Stimulated activated CD4-positive, alpha-beta T cell treated with anti-CD3 and anti-CD28 coated beads, TNF-alpha, amount 100 ng/mL, for 48 hours (primary cell): ENCODE results near the gene TLR8.

Experiments used
- DNase-seq, 3 donors: peaks; one replicate each; pipeline ENCODE4 v3.0.0-alpha.2; 2020; ENCODE audit warnings: low read depth in 3 of 3

TLR8 gene

DNA sequence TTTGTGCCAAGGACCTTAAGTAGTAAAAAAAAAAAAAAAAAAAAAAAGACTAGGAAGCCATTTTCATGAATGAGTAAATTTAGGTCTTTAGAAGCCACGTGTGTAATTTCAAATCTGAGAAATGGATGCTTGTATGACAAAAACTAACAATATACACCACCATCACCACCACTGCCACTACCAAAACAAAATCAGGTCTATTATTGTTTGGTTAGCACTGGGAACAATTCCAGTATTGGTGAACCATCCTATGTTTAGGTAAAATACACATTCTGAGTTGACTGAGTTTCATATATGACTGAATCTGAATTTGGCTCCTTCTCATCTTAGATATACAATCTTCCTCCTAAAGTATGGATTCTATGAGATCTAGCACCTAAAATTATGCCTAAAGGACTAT is 59.7 kb downstream of the TLR8 start:
- no peak for DNase-seq

DNA sequence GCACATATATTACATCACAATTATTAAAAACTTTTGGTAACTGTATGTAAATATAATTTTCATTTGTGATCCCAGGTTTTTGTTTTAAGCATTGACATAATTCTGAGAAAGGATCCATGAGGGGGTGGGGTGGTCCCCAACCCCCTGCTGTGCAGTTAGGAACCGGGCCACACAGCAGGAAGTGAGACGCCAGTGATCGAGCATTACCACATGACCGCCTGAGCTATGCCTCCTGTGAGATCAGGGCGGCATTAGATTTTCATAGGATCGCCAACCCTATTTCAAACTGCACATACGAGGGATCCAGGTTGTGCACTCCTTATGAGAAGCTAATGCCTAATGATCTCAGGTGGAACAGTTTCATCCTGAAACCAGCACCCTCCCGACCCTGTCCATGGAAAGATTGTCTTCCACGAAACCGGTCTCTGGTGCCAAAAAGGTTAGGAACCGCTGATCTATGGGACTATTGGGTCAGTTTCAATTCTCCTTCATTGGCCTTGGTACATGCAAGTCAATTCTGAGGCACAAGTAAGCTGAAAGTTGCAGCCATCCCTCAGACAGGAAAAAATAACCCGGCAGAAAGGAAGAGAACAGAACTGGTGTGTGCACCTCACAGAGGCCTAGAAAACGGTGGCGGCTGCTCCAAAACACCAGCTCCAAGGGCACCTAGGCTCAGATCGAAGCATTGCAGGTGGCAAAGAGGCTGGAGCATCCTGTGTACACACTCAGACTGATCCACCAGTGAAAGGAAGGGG is 61.5 kb downstream of the TLR8 start:
- DNase-seq = no peak

- DNase-seq = no peak
Observed at GRCh38 chrX:12970691-12971202, 64.3 kb downstream of the TLR8 start.

DNA sequence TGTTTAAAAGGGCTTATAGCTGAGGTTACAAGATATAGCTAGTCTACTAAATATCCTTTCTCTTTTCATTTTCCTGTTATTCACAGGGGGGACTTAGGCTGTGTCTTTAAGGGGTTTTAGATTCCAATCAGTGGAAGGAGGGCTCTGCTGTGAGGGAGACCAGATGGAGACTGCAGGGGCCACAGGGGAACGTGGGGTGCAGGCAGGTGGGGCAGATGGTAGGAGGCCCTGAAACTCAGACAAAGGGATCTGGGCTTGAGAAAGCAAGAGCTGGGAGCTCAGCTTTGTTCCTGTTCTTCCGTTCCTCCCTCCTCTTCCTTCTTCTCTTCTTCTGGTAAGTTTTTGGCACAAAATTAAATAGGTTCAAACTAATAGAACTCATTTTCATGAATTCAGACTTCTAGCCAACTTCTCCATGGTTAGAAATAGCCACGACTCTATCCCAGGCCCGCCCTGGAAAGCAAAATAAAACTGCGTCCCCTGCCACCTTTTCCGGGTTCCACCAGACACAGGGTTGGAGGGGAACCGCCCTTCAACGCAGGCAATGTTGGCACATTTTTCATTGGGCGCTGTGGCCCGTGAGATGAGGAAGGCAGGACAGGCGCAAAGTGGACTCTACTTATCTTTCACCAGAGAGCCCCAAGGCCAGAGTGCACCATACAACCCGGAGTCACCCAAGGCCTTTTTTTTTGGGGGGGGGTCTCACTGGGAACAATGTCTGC is 65.0 kb downstream of the TLR8 start:
- DNase-seq = no peak

GRCh38 chrX:12972243-12972642 is 65.8 kb downstream of the TLR8 start:
- no peak for DNase-seq
